ENCODE results near the gene TADA2B.

- no peak for TF ChIP-seq CTCF (IDR thresholded peaks at IDR 0.05)
- TF ChIP-seq POLR2A (IDR thresholded peaks at IDR 0.05): no peak
These were observed 16.5 kb downstream of the TADA2B start for GRCh38 chr4:7059662-7060061.
